ENCODE data around the gene PPFIA4.

PPFIA4 gene

GRCh38 chr1:203041351-203041932 is 15.2 kb downstream of the PPFIA4 start:
- DNase-seq, result no peak

GRCh38 chr1:203043830-203044545 is 17.7 kb downstream of the PPFIA4 start:
- no peak for DNase-seq

- DNase-seq, result no peak
These were observed 18.4 kb downstream of the PPFIA4 start for GRCh38 chr1:203044546-203045250.

- no peak for DNase-seq
These were observed 19.0 kb downstream of the PPFIA4 start for GRCh38 chr1:203045336-203045735.

GRCh38 chr1:203045821-203046594 is 19.7 kb downstream of the PPFIA4 start:
- DNase-seq, result no peak

GRCh38 chr1:203046984-203047630 is 20.8 kb downstream of the PPFIA4 start:
- peak; percentile 21 for DNase-seq

- no peak for DNase-seq
These were observed 21.8 kb downstream of the PPFIA4 start for GRCh38 chr1:203048086-203048485.

- DNase-seq, result peak; percentile 22
These were observed 22.3 kb downstream of the PPFIA4 start for GRCh38 chr1:203048555-203049051.

- no peak for DNase-seq
These were observed 22.8 kb downstream of the PPFIA4 start for GRCh38 chr1:203049077-203049476.

- no peak for DNase-seq
These were observed 23.4 kb downstream of the PPFIA4 start for GRCh38 chr1:203049576-203050180.

- DNase-seq, result no peak
These were observed 24.5 kb downstream of the PPFIA4 start for GRCh38 chr1:203050826-203051225.

- no peak for DNase-seq
These were observed 25.6 kb downstream of the PPFIA4 start for GRCh38 chr1:203051841-203052324.

GRCh38 chr1:203052601-203053000 is 26.3 kb downstream of the PPFIA4 start:
- DNase-seq, result no peak

- DNase-seq, result no peak
These were observed 27.9 kb downstream of the PPFIA4 start for GRCh38 chr1:203054184-203054583.

- DNase-seq, result no peak
These were observed 28.4 kb downstream of the PPFIA4 start for GRCh38 chr1:203054642-203055041.

GRCh38 chr1:203055161-203055799 is 29.0 kb downstream of the PPFIA4 start:
- DNase-seq, result no peak

- no peak for DNase-seq
These were observed 29.7 kb downstream of the PPFIA4 start for GRCh38 chr1:203056012-203056411.

- no peak for DNase-seq
These were observed 30.2 kb downstream of the PPFIA4 start for GRCh38 chr1:203056516-203056915.

GRCh38 chr1:203057911-203058675 is 31.8 kb downstream of the PPFIA4 start:
- peak; percentile 30 for DNase-seq

- DNase-seq, result no peak
These were observed 32.3 kb downstream of the PPFIA4 start for GRCh38 chr1:203058676-203058935.

GRCh38 chr1:203059485-203059884 is 33.2 kb downstream of the PPFIA4 start:
- DNase-seq, result no peak
